Vagina (tissue), 2 donors: ENCODE results near the gene GPRC5B. TPM values are rescaled to one million over a fixed set of nuclear protein-coding genes. Genes with fewer than 3 reads are reported as not detected.

ENCODE experiments used
- DNase-seq, 2 donors: peaks; one replicate each; pipeline ENCODE4 v3.0.0-alpha.2; 2017; ENCODE audit errors: extremely low spot score in 2 of 2
- H3K27ac ChIP-seq: fragments of 200-600 bp; sonication (generic); one replicate; pipeline ENCODE4 v1.5.1; 2019
- H3K27me3 ChIP-seq: fragments of 200-600 bp; sonication (generic); one replicate; pipeline ENCODE4 v1.5.1; 2019
- H3K36me3 ChIP-seq, 2 donors: fragments of 200-600 bp; sonication (generic); one replicate each; pipeline ENCODE4 v1.5.1; 2017 to 2019
- H3K4me1 ChIP-seq: fragments of 200-600 bp; sonication (generic); one replicate; pipeline ENCODE4 v1.5.1; 2019
- H3K4me3 ChIP-seq, 2 donors: fragments of 200-600 bp; sonication (generic); 1 replicate in 1 of 2; 2 replicates in 1 of 2; pipeline ENCODE4 v1.5.1; 2016 to 2019
- H3K9me3 ChIP-seq: fragments of 200-600 bp; sonication (generic); one replicate; pipeline ENCODE4 v1.5.1; 2019
- POLR2A ChIP-seq, 2 donors: fragments of 450-650 bp; IDR thresholded peaks; one replicate each; pipeline ENCODE4 v1.6.1; 2017; ENCODE audit warnings: antibody characterized with exemption in 2 of 2, mild to moderate bottlenecking in 2 of 2, moderate library complexity in 2 of 2
- POLR2AphosphoS5 ChIP-seq, 2 donors: sonication (generic); formaldehyde crosslinking; IDR thresholded peaks; one replicate each; pipeline ENCODE4 v1.9.0; 2017; ENCODE audit warnings: antibody characterized with exemption in 2 of 2, mild to moderate bottlenecking in 2 of 2, low read depth in 1 of 2; ENCODE audit not compliant: insufficient read depth in 1 of 2
- intact Hi-C: fragments of 100-400 bp; cut with DNase I; formaldehyde crosslinking; loops from one replicate; pipeline ENCODE4 v1.15.1; 2023
- total RNA-seq: library from RNA; depleted of rRNA; stranded (reverse); fragments of >200 nt; gene quantifications from one replicate; pipeline ENCODE4 v1.2.3, GENCODE V29; 2016
- TF ChIP-seq, protein P1 (sequence below), 3 experiments: fragments of 450-650 bp in 2 of 3; fragments of 200-600 bp in 1 of 3; sonication (generic) in 1 of 3; IDR thresholded peaks; one replicate each; pipeline ENCODE4 v1.5.1; 2017 to 2019; ENCODE audit warnings: antibody characterized with exemption in 3 of 3, mild to moderate bottlenecking in 2 of 3, moderate library complexity in 2 of 3

Gene GPRC5B
- total RNA-seq, 1 donor from 2014 or later, result 44.7 TPM

DNA sequence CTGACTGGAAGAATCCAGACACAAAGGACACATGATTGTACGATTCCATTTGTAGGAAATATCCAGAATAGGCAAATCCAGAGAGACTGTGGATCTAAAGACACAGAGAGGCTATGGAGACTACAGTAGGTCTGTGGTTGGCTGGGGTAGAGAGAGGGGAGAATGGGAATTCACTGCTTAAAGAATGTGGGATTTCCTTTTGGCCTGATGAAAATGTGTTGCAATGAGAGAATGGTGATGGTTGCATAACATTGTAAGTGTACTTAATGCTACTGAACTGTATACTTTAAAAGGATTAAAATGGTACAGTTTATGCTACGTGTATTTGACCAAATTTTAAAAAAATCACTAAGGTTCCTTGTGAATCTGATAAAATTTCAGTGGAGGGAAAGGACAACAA, 62.1 kb downstream of the GPRC5B start:
- H3K9me3 ChIP-seq, result no peaks in the 10 kb centered on the region
- no peaks in the 10 kb centered on the region for H3K4me1 ChIP-seq
- no peak for DNase-seq
- intact Hi-C loops, result no loop called here
- H3K27me3 ChIP-seq, result no peaks in the 10 kb centered on the region
- H3K4me3 ChIP-seq, result no peak overlapping the region
- H3K27ac ChIP-seq, result no peak overlapping the region
- no peaks in the 10 kb centered on the region for H3K36me3 ChIP-seq
- TF ChIP-seq POLR2AphosphoS5 (IDR thresholded peaks at IDR 0.05; ENCODE audit: insufficient read depth in 1 of 2, low read depth in 1 of 2) (no peak), POLR2A (IDR thresholded peaks at IDR 0.05) (no peak)
- TF ChIP-seq, protein P1, sequence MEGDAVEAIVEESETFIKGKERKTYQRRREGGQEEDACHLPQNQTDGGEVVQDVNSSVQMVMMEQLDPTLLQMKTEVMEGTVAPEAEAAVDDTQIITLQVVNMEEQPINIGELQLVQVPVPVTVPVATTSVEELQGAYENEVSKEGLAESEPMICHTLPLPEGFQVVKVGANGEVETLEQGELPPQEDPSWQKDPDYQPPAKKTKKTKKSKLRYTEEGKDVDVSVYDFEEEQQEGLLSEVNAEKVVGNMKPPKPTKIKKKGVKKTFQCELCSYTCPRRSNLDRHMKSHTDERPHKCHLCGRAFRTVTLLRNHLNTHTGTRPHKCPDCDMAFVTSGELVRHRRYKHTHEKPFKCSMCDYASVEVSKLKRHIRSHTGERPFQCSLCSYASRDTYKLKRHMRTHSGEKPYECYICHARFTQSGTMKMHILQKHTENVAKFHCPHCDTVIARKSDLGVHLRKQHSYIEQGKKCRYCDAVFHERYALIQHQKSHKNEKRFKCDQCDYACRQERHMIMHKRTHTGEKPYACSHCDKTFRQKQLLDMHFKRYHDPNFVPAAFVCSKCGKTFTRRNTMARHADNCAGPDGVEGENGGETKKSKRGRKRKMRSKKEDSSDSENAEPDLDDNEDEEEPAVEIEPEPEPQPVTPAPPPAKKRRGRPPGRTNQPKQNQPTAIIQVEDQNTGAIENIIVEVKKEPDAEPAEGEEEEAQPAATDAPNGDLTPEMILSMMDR (IDR thresholded peaks at IDR 0.05), result no peak

DNA sequence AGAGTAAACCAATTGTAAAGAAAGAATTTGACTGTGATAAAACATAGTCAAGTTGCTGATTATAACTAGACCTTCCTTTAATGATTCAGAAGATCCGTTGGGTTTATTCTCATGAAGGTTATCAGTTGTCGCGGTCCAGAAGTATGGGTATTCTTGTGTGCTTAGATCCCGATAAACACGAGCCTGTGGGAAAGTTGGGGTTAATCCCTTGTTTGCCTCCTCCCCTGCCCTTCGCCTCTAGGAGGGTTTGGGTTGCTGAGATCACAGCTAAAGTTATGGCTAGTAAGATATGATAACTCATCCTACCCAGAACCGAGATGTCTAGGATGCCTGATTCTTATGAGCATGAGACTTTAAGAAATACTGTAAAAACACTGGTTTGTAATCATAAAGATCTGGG, 66.8 kb downstream of the GPRC5B start:
- TF ChIP-seq, protein P1 (IDR thresholded peaks at IDR 0.05), result no peak
- no peak for TF ChIP-seq POLR2A (IDR thresholded peaks at IDR 0.05)
- no peak for TF ChIP-seq POLR2AphosphoS5 (IDR thresholded peaks at IDR 0.05; ENCODE audit: insufficient read depth in 1 of 2, low read depth in 1 of 2)
- intact Hi-C loops, result no loop called here

DNA sequence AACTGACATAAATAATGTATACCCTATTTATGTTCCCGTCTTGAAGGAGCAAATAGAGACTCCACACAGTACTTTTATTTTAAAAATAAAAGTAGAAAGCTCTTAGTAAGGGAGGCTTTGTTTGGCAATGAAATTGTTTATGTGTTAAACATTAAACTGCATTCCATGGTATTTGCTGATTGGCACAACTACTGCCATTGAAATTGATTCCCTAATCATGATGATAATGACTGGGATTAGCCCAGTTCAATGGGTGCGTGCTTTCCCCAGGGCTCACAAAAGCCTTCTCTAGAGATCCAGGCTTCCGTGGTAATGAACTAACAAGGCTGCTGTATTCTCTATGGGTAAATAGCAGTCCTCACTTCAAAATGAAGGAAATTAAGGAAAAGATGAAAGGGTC, 67.5 kb downstream of the GPRC5B start:
- intact Hi-C loops, result no loop called here

More for the DNA sequence above, 66.8 kb downstream of the GPRC5B start:
- no peak overlapping the region for H3K4me3 ChIP-seq
- H3K4me1 ChIP-seq, result no peaks in the 10 kb centered on the region
- no peak overlapping the region for H3K27ac ChIP-seq
- no peaks in the 10 kb centered on the region for H3K27me3 ChIP-seq
- DNase-seq, result no peak
- no peaks in the 10 kb centered on the region for H3K36me3 ChIP-seq
- H3K9me3 ChIP-seq, result no peaks in the 10 kb centered on the region

DNA sequence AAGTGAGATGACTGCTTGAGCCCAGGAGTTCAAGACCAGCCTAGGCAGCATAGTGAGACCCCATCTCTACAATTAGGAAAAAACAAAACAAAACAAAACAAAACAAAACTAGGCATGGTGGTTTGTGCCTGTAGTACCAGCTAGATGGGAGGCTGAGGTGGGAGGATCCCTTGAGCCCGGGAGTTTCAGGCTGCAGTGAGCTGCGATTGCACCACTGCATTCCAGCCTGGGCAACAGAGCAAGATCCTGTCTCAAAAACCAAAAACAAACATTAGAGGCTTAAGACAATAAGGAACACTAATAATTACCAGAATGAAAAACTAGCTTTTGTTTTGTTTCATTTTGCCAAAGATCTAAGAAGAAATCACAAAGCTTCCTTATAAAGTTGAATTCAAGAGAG, 69.2 kb downstream of the GPRC5B start:
- no peaks in the 10 kb centered on the region for H3K27me3 ChIP-seq
- H3K4me3 ChIP-seq, result no peak overlapping the region
- no peak for DNase-seq
- intact Hi-C loops, result no loop called here
- H3K9me3 ChIP-seq, result no peaks in the 10 kb centered on the region
- H3K36me3 ChIP-seq, result no peaks in the 10 kb centered on the region
- H3K27ac ChIP-seq, result no peak overlapping the region
- TF ChIP-seq, protein P1 (IDR thresholded peaks at IDR 0.05), result no peak
- TF ChIP-seq POLR2A (IDR thresholded peaks at IDR 0.05) (no peak), POLR2AphosphoS5 (IDR thresholded peaks at IDR 0.05; ENCODE audit: insufficient read depth in 1 of 2, low read depth in 1 of 2) (no peak)
- H3K4me1 ChIP-seq, result no peaks in the 10 kb centered on the region

More for the DNA sequence above, 67.5 kb downstream of the GPRC5B start:
- Histone ChIP-seq H3K4me3 (no peak overlapping the region), H3K9me3 (no peaks in the 10 kb centered on the region), H3K4me1 (no peaks in the 10 kb centered on the region), H3K27me3 (no peaks in the 10 kb centered on the region), H3K36me3 (no peaks in the 10 kb centered on the region), H3K27ac (no peak overlapping the region)
- TF ChIP-seq POLR2A (IDR thresholded peaks at IDR 0.05), result no peak
- TF ChIP-seq POLR2AphosphoS5 (IDR thresholded peaks at IDR 0.05; ENCODE audit: insufficient read depth in 1 of 2, low read depth in 1 of 2), result no peak
- TF ChIP-seq, protein P1 (IDR thresholded peaks at IDR 0.05), result no peak
- no peak for DNase-seq

DNA sequence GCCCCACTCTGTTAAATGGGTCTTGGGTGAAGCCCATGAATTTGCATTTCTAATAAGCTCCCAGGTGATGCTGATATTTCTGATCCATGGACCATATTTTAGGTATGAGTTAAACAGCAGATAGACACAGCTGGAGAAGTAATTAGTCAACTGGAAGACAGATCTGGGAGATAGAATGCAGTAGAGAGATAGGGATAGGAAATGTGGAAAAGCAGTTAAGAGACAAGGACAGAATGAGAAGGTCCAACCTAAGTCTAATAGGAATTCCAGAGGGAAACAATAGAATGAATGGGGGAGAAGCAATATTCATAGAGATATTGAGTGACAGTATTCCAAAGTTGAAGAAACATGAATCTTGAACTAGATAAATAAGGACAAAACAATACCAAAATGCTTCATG, 71.7 kb downstream of the GPRC5B start:
- DNase-seq, result no peak
- H3K4me1 ChIP-seq, result no peaks in the 10 kb centered on the region
- H3K9me3 ChIP-seq, result no peaks in the 10 kb centered on the region
- no peaks in the 10 kb centered on the region for H3K27me3 ChIP-seq
- no peaks in the 10 kb centered on the region for H3K36me3 ChIP-seq
- TF ChIP-seq, protein P1 (IDR thresholded peaks at IDR 0.05), result no peak
- TF ChIP-seq POLR2AphosphoS5 (IDR thresholded peaks at IDR 0.05; ENCODE audit: insufficient read depth in 1 of 2, low read depth in 1 of 2), result no peak
- TF ChIP-seq POLR2A (IDR thresholded peaks at IDR 0.05), result no peak
- H3K27ac ChIP-seq, result no peak overlapping the region
- H3K4me3 ChIP-seq, result no peak overlapping the region
- intact Hi-C loops, result no loop called here
